Colonic mucosa (tissue), 4 donors: ENCODE measurements around the gene ADORA1. TPM values are rescaled to one million over a fixed set of nuclear protein-coding genes. Genes with fewer than 3 reads are reported as not detected.

ENCODE experiments used
- DNase-seq: peaks from one replicate; pipeline ENCODE4 v3.0.0-alpha.2; 2020
- H3K27ac ChIP-seq: fragments of 200-600 bp; one replicate; pipeline ENCODE4 v1.8.0; 2021
- H3K27me3 ChIP-seq: fragments of 200-600 bp; one replicate; pipeline ENCODE4 v1.8.0; 2021
- H3K36me3 ChIP-seq: fragments of 200-600 bp; one replicate; pipeline ENCODE4 v1.8.0; 2021
- H3K4me1 ChIP-seq: fragments of 200-600 bp; one replicate; pipeline ENCODE4 v1.8.0; 2021; ENCODE audit warnings: mild to moderate bottlenecking
- H3K4me3 ChIP-seq: fragments of 200-600 bp; one replicate; pipeline ENCODE4 v1.8.0; 2021
- H3K9ac ChIP-seq, 2 donors: one replicate each; pipeline ENCODE4 v1.7.0; 2013; ENCODE audit warnings: control low read depth in 2 of 2, low read depth in 2 of 2, low read length in 2 of 2
- H3K9me3 ChIP-seq: fragments of 200-600 bp; one replicate; pipeline ENCODE4 v1.8.0; 2021
- CTCF ChIP-seq: fragments of 200-600 bp; IDR thresholded peaks from one replicate; pipeline ENCODE4 v1.8.0; 2022; ENCODE audit warnings: antibody characterized with exemption, mild to moderate bottlenecking
- intact Hi-C: fragments of 100-400 bp; cut with DNase I; formaldehyde crosslinking; loops from one replicate; pipeline ENCODE4 v1.14.1; 2022
- total RNA-seq, 2 donors: library from RNA; stranded (reverse); fragmentation: NEBNext Ultra II Directional in 1 of 2; extraction: Animal tissue kit (Norgen Biotek cat#: 25700) in 1 of 2; gene quantifications; one replicate each; pipeline ENCODE4 v1.2.1, GENCODE V29; 2021
- donor health status: healthy.
- donor health status: DM: no; HTN: no; CAD: no.
- donor health status: DM: no; HTN: no; CAD: no.

The ADORA1 gene
- total RNA-seq, 2 donors from 2014 or later: 0.42 to 1.6 TPM

GRCh38 chr1:203112475-203112874 lies 15.1 kb upstream of the ADORA1 start:
- no peaks in the 10 kb centered on the region for H3K27me3 ChIP-seq
- H3K27ac ChIP-seq: no peak overlapping the region
- no peak for DNase-seq
- TF ChIP-seq CTCF: no peak
- intact Hi-C loops: no loop called here
- no peak overlapping the region for H3K9ac ChIP-seq
- no peak overlapping the region for H3K4me3 ChIP-seq
- H3K36me3 ChIP-seq: no peaks in the 10 kb centered on the region
- H3K4me1 ChIP-seq: no peaks in the 10 kb centered on the region
- no peaks in the 10 kb centered on the region for H3K9me3 ChIP-seq

- intact Hi-C loops: no loop called here
- H3K4me3 ChIP-seq: no peak overlapping the region
- H3K4me1 ChIP-seq: no peaks in the 10 kb centered on the region
- H3K27me3 ChIP-seq: no peaks in the 10 kb centered on the region
- H3K36me3 ChIP-seq: no peaks in the 10 kb centered on the region
- no peak overlapping the region for H3K9ac ChIP-seq
- no peak for TF ChIP-seq CTCF
- no peaks in the 10 kb centered on the region for H3K9me3 ChIP-seq
- no peak overlapping the region for H3K27ac ChIP-seq
- no peak for DNase-seq
Observed at GRCh38 chr1:203113308-203113707, 14.2 kb upstream of the ADORA1 start.

- H3K4me3 ChIP-seq: no peak overlapping the region
- no peak overlapping the region for H3K27ac ChIP-seq
- no peaks in the 10 kb centered on the region for H3K27me3 ChIP-seq
- intact Hi-C loops: no loop called here
- no peak for TF ChIP-seq CTCF
- no peaks in the 10 kb centered on the region for H3K9me3 ChIP-seq
- H3K4me1 ChIP-seq: no peaks in the 10 kb centered on the region
- H3K36me3 ChIP-seq: no peaks in the 10 kb centered on the region
- DNase-seq: no peak
- H3K9ac ChIP-seq: no peak overlapping the region
Observed at GRCh38 chr1:203114202-203114601, 13.3 kb upstream of the ADORA1 start.

- no peaks in the 10 kb centered on the region for H3K9me3 ChIP-seq
- H3K27ac ChIP-seq: no peak overlapping the region
- no peak overlapping the region for H3K9ac ChIP-seq
- H3K36me3 ChIP-seq: no peaks in the 10 kb centered on the region
- intact Hi-C loops: loop anchor here (5.0 kb wide), 2 partner anchors 56 to 101 kb away; no protein-coding TSS in a partner anchor
- no peak overlapping the region for H3K4me3 ChIP-seq
- TF ChIP-seq CTCF: no peak
- no peak for DNase-seq
- H3K27me3 ChIP-seq: no peaks in the 10 kb centered on the region
- H3K4me1 ChIP-seq: no peaks in the 10 kb centered on the region
Observed at GRCh38 chr1:203116091-203116820, 11.3 kb upstream of the ADORA1 start.

GRCh38 chr1:203117611-203118575 lies 9.6 kb upstream of the ADORA1 start:
- no peaks in the 10 kb centered on the region for H3K36me3 ChIP-seq
- peak; percentile 65 for DNase-seq
- no peaks in the 10 kb centered on the region for H3K9me3 ChIP-seq
- H3K4me3 ChIP-seq: no peak overlapping the region
- H3K27me3 ChIP-seq: no peaks in the 10 kb centered on the region
- peak overlapping the region in 1 of 2 donors; percentile 30 for H3K9ac ChIP-seq
- intact Hi-C loops: loop anchor here (5.0 kb wide), 2 partner anchors 54 to 99 kb away; no protein-coding TSS in a partner anchor
- no peaks in the 10 kb centered on the region for H3K4me1 ChIP-seq
- peak; percentile 60 for TF ChIP-seq CTCF
- H3K27ac ChIP-seq: no peak overlapping the region
